Stimulated activated CD8-positive, alpha-beta memory T cell treated with anti-CD3 and anti-CD28 coated beads, Interleukin-7, amount 100 ng/mL, for 48 hours (primary cell): ENCODE results near the gene NKAIN2.

Experiments used
- DNase-seq, 2 donors: peaks; one replicate each; pipeline ENCODE4 v3.0.0-alpha.2; 2020; ENCODE audit warnings: low read depth in 1 of 2; ENCODE audit errors: extremely low read depth in 1 of 2

The NKAIN2 gene

GRCh38 chr6:124867121-124867520, 1063.5 kb downstream of the NKAIN2 start:
- DNase-seq: no peak

GRCh38 chr6:124868481-124868880, 1064.8 kb downstream of the NKAIN2 start:
- DNase-seq: no peak

- no peak for DNase-seq
Observed at GRCh38 chr6:124869416-124869815, 1065.8 kb downstream of the NKAIN2 start.

GRCh38 chr6:124870611-124871459, 1067.2 kb downstream of the NKAIN2 start:
- no peak for DNase-seq

- DNase-seq: no peak
Observed at GRCh38 chr6:124872361-124873065, 1068.8 kb downstream of the NKAIN2 start.

GRCh38 chr6:124873066-124873410, 1069.4 kb downstream of the NKAIN2 start:
- no peak for DNase-seq
